ENCODE measurements around the gene USP24.

The USP24 gene

GRCh38 chr1:55021942-55022546 lies 193.1 kb downstream of the USP24 start:
- Histone ChIP-seq H4K20me1 (ENCODE audit: insufficient read depth, low read length) (no peaks in the 10 kb centered on the region), H3K79me2 (ENCODE audit: low read length) (no peaks in the 10 kb centered on the region), H3K9me3 (ENCODE audit: insufficient read depth, low read length) (no peaks in the 10 kb centered on the region), H3K4me3 (ENCODE audit: low read length) (no peak overlapping the region), H3K27ac (ENCODE audit: low read length) (no peak overlapping the region), H3K9ac (ENCODE audit: low read length) (no peak overlapping the region), H3K27me3 (ENCODE audit: low read depth, low read length) (peaks cover 4% of the 10 kb centered on the region; the same call in 1 of the 2 replicates), H3K36me3 (replicated peaks; ENCODE audit: low read depth, low read length) (no peaks in the 10 kb centered on the region), H3K4me2 (ENCODE audit: low read length) (no peak overlapping the region), H2AFZ (ENCODE audit: low read depth, low read length) (peak overlapping the region; percentile 98), H3K4me1 (ENCODE audit: low read length) (no peaks in the 10 kb centered on the region)
- no peak for TF ChIP-seq EZH2phosphoT487 (IDR thresholded peaks at IDR 0.05; ENCODE audit: low read depth)
- peak; percentile 69 for TF ChIP-seq CTCF (IDR thresholded peaks at IDR 0.05; ENCODE audit: low read depth, low read length)

GRCh38 chr1:55018395-55018794 lies 196.8 kb downstream of the USP24 start:
- TF ChIP-seq EZH2phosphoT487 (IDR thresholded peaks at IDR 0.05; ENCODE audit: low read depth) (no peak), CTCF (IDR thresholded peaks at IDR 0.05; ENCODE audit: low read depth, low read length) (no peak)
- Histone ChIP-seq H3K4me3 (ENCODE audit: low read length) (no peak overlapping the region), H3K4me1 (ENCODE audit: low read length) (no peaks in the 10 kb centered on the region), H3K27ac (ENCODE audit: low read length) (no peak overlapping the region), H3K4me2 (ENCODE audit: low read length) (no peak overlapping the region), H3K9ac (ENCODE audit: low read length) (no peak overlapping the region), H2AFZ (ENCODE audit: low read depth, low read length) (no peak overlapping the region), H3K36me3 (replicated peaks; ENCODE audit: low read depth, low read length) (no peaks in the 10 kb centered on the region), H3K79me2 (ENCODE audit: low read length) (no peaks in the 10 kb centered on the region), H3K27me3 (ENCODE audit: low read depth, low read length) (peaks cover 27% of the 10 kb centered on the region), H4K20me1 (ENCODE audit: insufficient read depth, low read length) (no peaks in the 10 kb centered on the region), H3K9me3 (ENCODE audit: insufficient read depth, low read length) (no peaks in the 10 kb centered on the region)
